Liver (tissue), 3 donors: ENCODE data around the gene DNAJC27.

ENCODE experiments used
- EGR1 ChIP-seq, 2 donors: IDR thresholded peaks; 2 replicates each; pipeline ENCODE4 v1.6.1; 2016 to 2018; ENCODE audit warnings: antibody characterized with exemption in 2 of 2, low read depth in 2 of 2
- NR2F2 ChIP-seq: IDR thresholded peaks from 2 replicates; pipeline ENCODE4 v1.6.1; 2016; ENCODE audit warnings: antibody characterized with exemption
- RAD21 ChIP-seq, 2 donors: IDR thresholded peaks; 2 replicates each; pipeline ENCODE4 v1.6.1; 2016; ENCODE audit warnings: antibody characterized with exemption in 2 of 2, mild to moderate bottlenecking in 2 of 2
- RXRA ChIP-seq, 2 donors: IDR thresholded peaks; 2 replicates each; pipeline ENCODE4 v1.6.1; 2017 to 2018; ENCODE audit warnings: antibody characterized with exemption in 2 of 2, mild to moderate bottlenecking in 1 of 2
- SP1 ChIP-seq: IDR thresholded peaks from 2 replicates; pipeline ENCODE4 v1.6.1; 2018; ENCODE audit warnings: antibody characterized with exemption, mild to moderate bottlenecking
- TF ChIP-seq, protein P1 (sequence below): IDR thresholded peaks from 2 replicates; pipeline ENCODE4 v1.6.1; 2016; ENCODE audit warnings: antibody characterized with exemption
- TF ChIP-seq, protein P2 (sequence below): fragments of 150-350 bp; IDR thresholded peaks from 2 replicates; pipeline ENCODE4 v1.5.1; 2017; ENCODE audit warnings: improper control_type of control experiment, low read depth, low read length; ENCODE audit not compliant: missing input control
- TF ChIP-seq, protein P3 (sequence below): IDR thresholded peaks from 2 replicates; pipeline ENCODE4 v1.6.1; 2016; ENCODE audit warnings: antibody characterized with exemption, mild to moderate bottlenecking
- donor health status: healthy.
- donor health status: healthy.

DNA sequence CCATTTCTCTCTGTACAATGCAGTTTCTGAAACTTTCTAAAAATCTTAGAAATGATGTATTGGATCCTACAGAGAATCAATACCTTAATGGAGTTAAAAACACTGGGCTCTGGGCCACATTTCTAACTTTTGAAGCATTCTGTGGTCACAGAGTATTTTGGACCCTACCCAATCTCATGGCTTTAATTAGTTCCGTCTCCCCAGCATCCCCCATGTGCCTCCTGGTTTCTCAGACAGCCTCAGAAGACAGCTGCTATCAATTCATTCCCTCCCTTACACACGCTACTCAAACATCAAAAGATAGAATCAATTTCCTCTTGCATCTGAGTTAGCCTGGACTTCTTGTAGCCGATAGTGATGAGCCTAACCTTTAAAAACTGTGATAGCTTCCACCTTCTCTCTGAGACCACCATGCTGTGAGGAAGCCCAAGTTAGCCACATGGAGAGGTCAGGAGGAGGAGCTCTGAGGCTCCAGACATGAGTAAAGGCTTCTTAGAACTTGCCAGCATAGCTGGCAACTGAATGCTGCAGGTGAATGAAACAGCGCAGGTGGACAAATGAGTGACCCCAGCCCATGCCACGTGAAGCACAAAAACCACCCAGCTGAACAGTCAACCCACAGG, 62.1 kb downstream of the DNAJC27 start:
- TF ChIP-seq, protein P1, sequence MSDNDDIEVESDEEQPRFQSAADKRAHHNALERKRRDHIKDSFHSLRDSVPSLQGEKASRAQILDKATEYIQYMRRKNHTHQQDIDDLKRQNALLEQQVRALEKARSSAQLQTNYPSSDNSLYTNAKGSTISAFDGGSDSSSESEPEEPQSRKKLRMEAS, result no peak
- TF ChIP-seq, protein P2, sequence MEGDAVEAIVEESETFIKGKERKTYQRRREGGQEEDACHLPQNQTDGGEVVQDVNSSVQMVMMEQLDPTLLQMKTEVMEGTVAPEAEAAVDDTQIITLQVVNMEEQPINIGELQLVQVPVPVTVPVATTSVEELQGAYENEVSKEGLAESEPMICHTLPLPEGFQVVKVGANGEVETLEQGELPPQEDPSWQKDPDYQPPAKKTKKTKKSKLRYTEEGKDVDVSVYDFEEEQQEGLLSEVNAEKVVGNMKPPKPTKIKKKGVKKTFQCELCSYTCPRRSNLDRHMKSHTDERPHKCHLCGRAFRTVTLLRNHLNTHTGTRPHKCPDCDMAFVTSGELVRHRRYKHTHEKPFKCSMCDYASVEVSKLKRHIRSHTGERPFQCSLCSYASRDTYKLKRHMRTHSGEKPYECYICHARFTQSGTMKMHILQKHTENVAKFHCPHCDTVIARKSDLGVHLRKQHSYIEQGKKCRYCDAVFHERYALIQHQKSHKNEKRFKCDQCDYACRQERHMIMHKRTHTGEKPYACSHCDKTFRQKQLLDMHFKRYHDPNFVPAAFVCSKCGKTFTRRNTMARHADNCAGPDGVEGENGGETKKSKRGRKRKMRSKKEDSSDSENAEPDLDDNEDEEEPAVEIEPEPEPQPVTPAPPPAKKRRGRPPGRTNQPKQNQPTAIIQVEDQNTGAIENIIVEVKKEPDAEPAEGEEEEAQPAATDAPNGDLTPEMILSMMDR, result no peak
- no peak for TF ChIP-seq NR2F2
- TF ChIP-seq, protein P3, sequence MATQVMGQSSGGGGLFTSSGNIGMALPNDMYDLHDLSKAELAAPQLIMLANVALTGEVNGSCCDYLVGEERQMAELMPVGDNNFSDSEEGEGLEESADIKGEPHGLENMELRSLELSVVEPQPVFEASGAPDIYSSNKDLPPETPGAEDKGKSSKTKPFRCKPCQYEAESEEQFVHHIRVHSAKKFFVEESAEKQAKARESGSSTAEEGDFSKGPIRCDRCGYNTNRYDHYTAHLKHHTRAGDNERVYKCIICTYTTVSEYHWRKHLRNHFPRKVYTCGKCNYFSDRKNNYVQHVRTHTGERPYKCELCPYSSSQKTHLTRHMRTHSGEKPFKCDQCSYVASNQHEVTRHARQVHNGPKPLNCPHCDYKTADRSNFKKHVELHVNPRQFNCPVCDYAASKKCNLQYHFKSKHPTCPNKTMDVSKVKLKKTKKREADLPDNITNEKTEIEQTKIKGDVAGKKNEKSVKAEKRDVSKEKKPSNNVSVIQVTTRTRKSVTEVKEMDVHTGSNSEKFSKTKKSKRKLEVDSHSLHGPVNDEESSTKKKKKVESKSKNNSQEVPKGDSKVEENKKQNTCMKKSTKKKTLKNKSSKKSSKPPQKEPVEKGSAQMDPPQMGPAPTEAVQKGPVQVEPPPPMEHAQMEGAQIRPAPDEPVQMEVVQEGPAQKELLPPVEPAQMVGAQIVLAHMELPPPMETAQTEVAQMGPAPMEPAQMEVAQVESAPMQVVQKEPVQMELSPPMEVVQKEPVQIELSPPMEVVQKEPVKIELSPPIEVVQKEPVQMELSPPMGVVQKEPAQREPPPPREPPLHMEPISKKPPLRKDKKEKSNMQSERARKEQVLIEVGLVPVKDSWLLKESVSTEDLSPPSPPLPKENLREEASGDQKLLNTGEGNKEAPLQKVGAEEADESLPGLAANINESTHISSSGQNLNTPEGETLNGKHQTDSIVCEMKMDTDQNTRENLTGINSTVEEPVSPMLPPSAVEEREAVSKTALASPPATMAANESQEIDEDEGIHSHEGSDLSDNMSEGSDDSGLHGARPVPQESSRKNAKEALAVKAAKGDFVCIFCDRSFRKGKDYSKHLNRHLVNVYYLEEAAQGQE, result no peak
- no peak for TF ChIP-seq SP1
- no peak for TF ChIP-seq EGR1 (IDR thresholded peaks at IDR 0.05; ENCODE audit: low read depth in 2 of 2)
- no peak for TF ChIP-seq RXRA (IDR thresholded peaks at IDR 0.05)
- TF ChIP-seq RAD21 (IDR thresholded peaks at IDR 0.05), result no peak
